GM21619 (cell line): Measurements from ENCODE around the gene NDP.

ENCODE experiments used
- ATAC-seq: cut with Tn5 transposase; IDR thresholded peaks from one replicate; pipeline ENCODE4 v1.9.1; 2021; ENCODE audit not compliant: unreplicated experiment

Gene NDP, protein sequence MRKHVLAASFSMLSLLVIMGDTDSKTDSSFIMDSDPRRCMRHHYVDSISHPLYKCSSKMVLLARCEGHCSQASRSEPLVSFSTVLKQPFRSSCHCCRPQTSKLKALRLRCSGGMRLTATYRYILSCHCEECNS

DNA sequence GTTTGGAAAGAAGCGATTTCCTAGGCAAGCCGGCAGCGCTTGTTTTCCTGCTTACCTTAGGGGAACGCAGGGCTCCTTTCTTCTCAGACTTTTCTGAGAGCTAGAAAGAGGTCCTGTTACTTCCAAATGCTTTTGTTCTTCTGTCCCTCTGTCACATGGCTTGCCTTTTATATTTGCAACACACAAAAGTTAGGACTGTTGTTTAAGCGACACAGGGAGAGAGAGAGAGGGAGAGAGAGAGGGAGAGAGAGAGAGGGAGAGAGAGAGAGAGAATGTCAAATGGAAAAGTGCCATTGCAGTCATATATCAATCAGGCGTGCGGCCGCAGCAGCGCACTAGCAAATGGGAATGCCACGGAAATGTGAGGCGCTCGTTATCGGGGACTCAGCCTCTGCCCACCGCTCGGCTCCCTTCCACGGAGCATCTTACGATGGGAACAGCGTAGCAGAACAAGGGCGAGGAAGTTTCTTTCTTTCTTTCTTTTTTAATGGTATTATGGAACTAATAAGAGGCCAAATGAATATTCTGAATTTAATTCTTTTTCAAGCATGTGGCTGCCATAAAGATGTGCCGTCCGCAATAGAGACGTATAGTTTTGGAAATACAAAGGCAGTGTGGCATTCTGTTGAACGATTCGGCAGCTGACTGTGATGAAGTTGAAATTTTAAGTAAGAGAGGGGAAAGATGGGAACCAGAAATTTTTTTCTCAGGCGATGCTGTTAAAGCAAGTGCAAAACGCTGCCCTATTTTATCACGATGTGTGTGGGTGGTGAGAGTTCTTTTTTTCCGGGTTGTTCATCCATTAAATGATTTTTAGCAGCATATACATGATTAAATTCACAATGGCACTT lies at the start of gene NDP:
TSS of gene NDP (minus strand) at position 142 of the 851 bp plus-strand sequence. CDS start 14,745 bp downstream, outside the sequence.
- ATAC-seq, result no peak

DNA sequence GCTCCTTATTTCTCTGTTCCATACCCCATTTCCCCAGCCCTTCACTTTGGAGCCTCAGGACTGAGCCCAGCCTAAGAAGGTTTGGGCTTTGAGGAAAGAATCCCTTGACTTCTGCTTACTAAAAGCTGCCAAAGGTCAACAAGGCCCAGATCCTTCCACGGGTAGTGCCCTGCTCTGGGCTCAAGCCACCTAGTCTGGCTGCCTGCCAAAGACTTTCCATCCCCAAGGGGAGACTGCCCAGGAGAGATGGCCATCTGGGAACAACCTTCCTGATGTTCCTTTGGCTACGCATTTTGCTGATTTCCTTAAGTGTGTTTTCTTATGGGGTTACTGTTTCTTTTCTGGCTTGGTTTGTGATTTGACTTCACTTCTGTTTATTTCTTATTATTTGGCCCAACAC lies 49.8 kb upstream of the NDP start:
- no peak for ATAC-seq

DNA sequence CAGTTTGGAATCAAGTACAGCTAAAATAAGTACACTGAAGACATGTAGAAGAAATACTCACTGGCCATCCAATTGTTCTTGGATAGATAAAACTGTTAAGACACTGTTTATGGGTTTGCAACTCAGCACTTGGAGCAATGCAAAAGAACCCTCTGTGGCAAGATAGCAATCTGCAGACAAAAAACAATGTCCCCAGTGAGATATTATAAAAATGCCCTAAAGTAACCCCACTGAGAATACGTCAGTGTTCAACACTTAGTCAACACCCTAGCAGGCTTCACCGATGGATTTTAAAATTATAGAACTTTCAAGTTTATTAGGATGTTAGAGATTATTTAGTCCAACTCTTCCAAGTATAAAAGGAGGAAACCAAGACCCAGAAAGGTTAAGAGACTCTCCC lies 47.5 kb upstream of the NDP start:
- ATAC-seq, result no peak

DNA sequence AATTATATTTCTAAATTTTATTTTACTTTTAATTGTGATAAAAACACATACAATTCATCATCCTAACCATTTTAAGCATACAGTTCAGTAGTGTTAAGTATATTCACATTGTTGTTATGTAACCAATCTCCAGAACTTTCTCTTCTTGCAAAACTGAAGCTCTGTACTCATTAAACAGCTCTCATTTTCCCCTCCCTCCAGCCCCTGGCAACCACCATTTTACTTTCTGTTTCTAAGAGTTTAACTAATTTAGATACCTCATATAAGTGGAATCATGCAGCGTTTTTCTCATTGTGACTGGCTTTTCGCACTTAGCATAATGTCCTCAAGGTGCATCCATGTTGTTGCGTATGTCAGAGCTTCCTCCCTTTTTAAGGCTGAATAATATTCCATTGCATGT lies 46.7 kb upstream of the NDP start:
- ATAC-seq, result no peak

DNA sequence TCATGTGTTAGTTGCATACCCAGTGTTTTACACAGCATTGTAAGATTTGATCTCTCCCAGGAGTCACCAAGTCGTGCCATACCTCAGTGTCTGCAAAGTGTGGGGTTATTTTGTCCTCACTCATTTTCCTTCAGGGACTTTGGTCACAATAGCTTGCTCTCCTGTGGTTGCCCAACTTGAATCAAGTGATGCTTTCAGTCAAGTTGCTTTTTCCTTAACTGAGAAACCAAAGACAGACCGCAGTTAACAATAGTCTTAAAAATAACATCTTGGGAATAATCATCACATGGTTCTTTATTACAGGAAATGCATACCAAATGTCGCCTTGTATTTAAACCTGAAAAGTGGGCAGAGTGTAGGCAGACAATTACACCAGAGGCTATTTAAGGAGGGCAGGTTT lies 44.5 kb upstream of the NDP start:
- ATAC-seq, result no peak

DNA sequence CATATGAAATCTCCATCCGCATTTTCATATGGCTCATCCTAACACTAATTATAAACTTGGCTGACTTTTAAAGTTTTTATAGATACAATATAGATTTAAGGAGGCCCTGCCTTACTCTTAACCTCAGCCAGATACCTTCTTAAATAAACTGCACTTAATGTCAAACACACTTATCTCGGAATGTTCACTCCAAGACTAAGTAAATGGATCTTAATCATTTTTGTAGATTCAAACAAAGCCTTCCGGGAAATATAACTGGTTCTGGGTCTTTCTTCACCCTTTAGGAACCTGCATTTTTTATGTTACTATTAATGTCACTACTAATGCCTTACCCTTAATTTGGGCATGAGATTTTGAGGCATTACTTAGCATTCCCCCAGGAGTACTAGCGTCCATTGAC lies 43.7 kb upstream of the NDP start:
- no peak for ATAC-seq

DNA sequence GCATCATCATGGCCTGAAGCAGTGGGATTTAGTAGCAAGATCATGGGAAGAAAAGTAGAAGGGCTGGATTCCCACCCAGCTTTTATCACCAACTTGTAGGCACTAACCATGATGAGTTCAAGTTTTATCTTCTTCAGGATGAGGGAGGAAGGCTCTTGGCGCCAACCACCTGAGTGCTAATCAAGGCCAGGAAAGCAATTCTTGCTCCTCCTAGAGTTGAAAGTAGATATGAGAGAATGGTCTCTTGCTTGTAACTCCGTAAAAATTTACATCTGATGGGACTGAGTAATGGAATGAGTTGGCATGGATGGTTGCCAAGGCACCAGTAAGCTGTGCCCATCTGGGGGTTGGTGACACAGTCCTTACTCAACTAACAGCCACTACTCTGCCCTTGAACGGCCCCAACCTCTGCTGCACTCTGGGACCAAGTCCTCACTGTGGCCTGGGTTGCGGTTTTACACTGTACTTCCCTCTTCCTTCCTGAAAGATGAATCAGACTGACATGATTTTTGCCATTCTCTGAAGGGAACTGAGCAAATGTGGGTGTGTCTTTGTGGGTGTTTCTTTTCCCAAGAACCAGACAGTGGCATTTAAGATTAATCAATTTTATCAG lies 39.4 kb upstream of the NDP start:
- ATAC-seq, result no peak

DNA sequence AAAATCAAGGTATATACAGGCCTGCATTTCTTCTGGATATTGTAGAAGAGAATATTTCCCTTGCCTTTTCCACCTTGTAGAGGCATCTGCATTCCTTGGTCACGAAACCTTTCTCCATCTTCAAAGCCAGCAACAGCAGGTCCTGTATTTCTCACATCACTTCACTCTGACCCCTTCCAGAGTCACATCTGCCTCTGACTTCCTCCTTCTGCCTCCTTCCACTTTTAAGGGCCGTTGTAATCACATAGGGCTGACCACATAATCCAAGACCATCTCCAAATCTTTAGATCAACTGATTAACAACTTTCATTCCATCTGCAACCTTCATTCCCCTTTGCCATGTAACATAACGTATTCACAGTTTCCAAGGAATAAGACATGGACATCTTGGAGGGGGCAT lies 38.3 kb upstream of the NDP start:
- ATAC-seq, result no peak

DNA sequence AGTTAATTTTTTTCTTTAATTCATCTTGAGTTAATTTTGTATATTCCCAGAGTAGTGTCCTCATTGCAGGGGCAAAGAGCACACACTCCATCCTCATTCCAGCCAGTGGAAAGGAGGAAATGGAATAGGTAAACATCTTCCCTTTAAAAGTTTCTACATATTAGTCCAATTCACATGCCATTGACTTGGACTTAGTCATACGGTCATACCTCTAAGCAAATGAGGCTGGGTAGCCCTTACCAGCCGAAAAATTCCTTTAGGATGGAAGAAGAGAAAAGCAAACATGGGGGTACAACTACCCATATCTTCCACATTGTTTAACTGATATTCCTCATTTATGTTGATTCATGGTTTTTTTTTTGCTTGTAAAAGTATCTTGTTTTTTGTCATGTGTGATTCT lies 37.4 kb upstream of the NDP start:
- ATAC-seq, result no peak

DNA sequence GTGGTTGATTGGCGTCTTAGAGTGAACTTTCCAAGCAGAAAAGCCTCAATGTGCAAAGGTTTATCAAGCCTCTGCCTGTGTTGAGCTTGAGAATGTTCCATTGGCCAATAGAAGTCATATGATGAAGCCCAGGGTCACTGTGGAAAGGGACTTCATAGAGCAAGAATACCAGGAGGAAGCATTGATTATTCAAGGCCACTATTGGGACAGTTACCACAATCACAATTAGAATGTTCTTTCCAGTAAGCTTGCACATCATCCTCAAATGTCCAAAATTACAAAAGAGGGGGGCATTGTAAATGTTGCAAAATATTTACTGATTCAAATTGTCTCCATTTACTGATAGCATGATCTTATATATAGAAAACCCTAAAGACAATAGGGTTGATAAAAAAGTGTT lies 32.9 kb upstream of the NDP start:
- ATAC-seq, result no peak

DNA sequence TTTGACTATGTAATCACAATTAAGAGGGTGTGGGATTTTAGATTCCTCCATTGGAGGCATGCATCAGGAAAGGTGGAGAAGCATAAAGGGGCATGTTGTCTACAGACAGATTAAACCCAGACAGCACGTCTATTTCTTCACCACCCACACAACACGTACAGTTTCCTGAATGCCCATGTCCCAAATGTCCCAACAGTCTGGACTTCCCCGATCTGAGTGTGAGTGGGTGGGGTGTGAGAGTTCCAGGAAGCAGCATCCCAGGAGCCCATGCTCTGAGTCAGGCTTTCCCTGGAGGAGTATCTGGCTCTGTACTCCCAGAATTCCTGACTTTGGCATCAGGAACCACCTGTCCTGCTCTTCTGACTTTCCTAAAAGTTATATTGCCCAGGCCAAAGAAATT lies 30.8 kb upstream of the NDP start:
- no peak for ATAC-seq

DNA sequence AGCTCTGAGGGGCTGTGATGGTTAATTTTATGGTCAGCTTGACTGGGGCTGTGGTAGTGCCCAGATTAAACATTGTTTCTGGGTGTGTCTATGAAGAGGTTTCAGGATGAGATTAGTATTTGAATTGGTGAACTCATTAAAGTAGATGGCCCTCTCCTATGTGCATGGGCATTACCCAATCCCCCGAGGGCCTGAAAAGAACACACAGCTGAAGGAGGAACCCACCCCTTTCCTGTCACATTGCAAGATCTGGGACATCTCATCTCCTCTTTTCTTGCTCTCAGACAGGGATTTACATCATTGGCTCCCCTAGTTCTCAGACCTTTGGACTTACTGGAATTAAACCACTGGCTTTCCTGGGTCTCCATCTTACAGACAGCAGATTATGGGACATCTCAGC lies 29.4 kb upstream of the NDP start:
- no peak for ATAC-seq

DNA sequence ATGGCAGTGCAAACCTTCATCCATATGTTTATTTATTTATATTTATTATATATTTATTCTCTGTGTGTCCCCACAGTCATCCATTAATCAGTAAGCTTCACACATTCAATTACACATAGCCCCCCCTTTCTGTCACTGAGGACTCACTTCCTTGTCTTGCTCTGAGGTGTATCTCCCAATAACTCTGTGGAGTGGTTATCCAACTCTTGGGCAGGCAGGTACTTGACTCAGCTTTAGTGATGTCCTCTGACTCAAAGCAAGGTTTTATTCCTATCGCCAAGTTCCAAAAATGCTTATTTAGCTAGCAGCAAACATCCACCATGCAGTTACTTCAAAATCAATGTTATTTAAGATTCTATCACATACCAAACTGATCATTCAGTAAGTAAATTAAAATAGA lies 25.2 kb upstream of the NDP start:
- ATAC-seq, result no peak

DNA sequence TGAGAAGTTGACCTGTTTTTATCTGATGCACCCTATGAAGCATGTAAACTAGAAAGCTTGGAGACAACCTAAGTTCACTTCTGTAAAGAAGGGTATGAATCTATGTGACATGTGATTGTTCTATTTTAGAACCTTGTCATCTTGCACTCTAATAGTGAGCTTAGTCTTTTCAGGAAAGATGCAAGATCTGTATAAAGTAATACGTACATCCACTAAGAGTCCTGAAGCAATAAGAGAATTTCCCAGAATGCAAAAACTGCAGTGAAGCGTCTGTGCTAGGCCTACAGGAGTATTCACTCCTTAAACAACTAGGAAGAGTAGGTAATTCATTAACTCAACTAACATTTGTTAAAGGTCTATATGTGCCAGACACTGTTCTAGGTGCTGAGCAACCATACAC lies 23.3 kb upstream of the NDP start:
- ATAC-seq, result no peak

DNA sequence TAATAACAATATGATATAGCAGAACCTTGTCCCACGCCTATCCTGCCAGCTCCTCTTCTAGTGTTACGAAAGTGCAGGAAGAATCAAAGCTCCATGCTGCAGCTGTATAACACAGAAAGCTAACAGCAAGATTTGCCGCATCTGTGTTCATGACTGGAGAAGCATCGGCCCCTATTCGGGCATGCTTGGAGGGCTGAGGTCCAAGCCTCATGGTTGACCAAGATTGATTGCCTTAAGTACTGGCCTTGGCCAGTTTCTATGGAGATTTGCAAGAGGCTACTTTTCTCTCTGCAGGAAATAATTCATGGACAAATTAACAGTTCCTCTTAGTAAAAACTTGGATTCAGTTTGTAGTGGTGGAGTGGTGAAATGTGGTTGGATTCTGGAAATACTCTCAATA lies 12.9 kb upstream of the NDP start:
- ATAC-seq, result no peak

DNA sequence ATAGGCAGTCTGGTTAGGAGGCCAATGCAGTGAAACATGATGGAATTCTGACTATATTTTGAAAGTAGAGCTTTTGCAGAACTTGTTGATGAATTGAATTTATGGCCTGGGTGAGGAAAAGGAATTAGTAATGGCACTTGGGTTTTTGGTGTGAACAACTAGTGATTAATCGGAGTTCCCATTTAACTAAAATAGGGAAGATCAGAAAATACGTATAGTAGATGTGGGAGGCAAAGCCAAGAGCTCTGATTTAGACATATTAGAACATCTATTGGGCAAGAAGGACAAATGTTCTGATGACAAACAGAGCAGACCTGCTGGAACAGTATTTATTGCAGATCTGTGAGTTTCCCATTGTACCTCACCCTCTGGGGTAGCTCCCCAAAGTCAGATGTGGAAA lies 12.3 kb upstream of the NDP start:
- ATAC-seq, result no peak

DNA sequence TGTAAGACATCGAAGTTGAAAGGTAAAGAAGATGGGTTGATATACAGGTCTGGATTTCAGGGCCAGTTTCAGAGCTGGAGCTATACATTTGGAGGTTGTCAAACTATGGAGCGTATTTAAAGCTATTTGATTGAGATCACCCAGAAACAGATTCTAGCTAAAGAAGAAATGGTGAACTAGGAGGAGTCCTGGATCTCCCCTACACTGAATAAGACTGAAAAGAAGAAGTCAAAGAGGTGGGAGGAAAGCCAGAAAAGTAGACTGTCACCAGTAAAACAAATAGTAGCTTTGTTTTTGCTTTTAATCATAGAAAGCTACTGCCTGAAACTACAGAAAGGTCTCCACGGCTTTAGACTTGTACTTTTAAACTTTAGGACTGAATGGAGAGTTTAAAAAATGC lies 5.0 kb upstream of the NDP start:
- ATAC-seq, result no peak

DNA sequence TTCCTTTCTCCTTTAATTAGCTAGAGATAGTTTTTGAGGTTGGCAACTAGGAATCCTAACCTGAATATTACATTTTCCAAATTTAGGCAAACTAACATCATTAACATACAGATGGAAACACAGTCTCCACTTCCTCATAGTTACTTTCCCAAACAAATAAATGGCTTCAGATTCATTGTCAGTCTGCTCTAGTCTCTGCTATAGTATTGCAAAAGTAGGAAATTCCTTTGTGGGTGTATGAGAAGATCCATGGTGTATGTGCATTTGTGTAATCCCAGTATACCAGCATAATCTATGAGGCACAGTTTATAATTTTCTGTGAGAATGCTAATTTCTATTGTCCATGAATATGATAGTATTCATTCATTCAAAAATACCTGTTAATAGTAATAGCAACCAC lies 3.0 kb upstream of the NDP start:
- ATAC-seq, result no peak

DNA sequence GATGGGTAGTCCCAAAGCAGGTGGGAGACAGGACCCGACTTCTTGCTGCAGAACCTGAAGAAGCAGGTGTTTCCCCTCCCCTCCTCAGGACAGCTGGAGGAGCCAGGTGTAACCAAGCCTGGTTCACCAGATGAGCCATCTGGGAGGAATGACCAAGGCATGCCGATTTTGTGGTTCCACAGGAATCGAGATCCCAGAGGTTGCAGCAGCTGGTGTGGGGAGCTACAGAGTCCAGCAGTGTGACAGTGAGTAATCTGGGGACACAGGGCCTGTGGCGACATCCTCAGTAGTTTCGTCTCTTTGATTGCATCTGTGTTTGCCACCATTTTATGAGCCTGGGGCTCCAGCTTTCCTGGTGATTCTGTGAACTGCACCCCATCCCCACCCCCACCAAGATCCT lies 2.6 kb upstream of the NDP start:
- ATAC-seq, result no peak

DNA sequence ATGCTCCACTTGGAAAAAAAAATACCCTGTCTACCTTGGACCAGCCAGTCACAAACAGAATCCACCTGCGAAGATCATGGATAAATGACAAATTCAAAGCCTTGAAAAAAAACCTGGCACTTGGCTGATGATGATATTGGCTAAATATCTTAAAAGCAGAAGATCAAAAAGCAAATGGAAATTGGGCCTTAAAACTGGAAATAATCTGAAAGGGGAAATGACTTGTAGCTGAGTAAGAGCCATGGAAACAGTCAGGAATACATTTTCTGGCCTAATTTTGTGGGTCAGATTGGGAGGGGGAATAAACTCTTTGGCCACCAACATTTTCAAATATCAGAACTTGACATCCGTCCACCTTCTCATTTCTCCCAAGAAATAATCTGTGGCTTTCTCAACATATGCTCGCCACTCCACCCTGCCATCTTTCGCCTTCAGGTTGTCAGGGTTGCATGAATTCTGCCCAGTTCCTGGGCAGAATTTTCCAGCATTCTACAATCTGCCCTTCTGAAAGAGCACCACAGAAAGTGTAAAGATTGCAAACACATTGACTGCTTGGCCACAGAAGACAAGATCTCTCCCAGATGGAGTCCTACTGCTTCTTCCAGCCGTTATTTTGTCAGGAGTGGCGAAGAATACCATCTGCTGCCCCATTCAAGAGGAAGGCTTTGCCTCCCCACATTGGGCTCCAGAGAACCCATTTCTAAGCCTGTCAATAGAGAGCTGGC lies 1.7 kb upstream of the NDP start:
- no peak for ATAC-seq

DNA sequence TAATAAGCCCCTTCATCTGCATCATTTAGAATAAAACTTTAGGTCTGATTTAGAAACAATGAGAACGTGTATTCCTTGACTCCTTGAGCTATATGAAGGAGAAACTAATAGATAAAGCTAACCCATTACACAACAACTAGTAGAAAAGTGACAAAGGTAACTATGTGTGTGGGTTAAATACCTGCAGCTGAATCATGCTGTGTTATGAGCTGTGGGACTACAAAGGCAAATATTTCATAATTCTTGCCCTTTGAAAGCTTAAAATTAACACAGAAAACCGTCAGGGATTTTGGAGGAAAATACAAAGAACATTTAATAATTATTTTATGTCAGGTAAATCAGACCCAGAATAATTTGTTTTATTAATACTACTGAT lies 898 bp upstream of the NDP start:
- ATAC-seq, result no peak
